ENCODE data around the gene PLEK2.
"Not testable (repeated sequence)": the region's sequence is repeated elsewhere in the genome, so short reads cannot be mapped to it uniquely, and the experiment has no call there.

GRCh38 chr14:67408122-67408801 lies 3.7 kb downstream of the PLEK2 start:
- TF ChIP-seq, protein P1, sequence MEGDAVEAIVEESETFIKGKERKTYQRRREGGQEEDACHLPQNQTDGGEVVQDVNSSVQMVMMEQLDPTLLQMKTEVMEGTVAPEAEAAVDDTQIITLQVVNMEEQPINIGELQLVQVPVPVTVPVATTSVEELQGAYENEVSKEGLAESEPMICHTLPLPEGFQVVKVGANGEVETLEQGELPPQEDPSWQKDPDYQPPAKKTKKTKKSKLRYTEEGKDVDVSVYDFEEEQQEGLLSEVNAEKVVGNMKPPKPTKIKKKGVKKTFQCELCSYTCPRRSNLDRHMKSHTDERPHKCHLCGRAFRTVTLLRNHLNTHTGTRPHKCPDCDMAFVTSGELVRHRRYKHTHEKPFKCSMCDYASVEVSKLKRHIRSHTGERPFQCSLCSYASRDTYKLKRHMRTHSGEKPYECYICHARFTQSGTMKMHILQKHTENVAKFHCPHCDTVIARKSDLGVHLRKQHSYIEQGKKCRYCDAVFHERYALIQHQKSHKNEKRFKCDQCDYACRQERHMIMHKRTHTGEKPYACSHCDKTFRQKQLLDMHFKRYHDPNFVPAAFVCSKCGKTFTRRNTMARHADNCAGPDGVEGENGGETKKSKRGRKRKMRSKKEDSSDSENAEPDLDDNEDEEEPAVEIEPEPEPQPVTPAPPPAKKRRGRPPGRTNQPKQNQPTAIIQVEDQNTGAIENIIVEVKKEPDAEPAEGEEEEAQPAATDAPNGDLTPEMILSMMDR (IDR thresholded peaks at IDR 0.05), result not testable (repeated sequence)
- not testable (repeated sequence) for TF ChIP-seq POLR2AphosphoS5, POLR2A, EP300 (IDR thresholded peaks at IDR 0.05)

Data from upper lobe of left lung (tissue), 4 donors.